PC-3 (cell line): Measurements from ENCODE around the gene RPS13.

Source experiments
- EZH2 ChIP-seq: fragments of 300-600 bp; sonication (generic); IDR thresholded peaks from one replicate; pipeline ENCODE4 v1.6.1; 2017; ENCODE audit warnings: antibody characterized with exemption, mild to moderate bottlenecking, low read length; ENCODE audit not compliant: unreplicated experiment
- EZH2phosphoT487 ChIP-seq: fragments of 300-600 bp; sonication (generic); IDR thresholded peaks from 2 replicates; pipeline ENCODE4 v1.6.1; 2018; ENCODE audit warnings: mild to moderate bottlenecking, antibody characterized with exemption, low read length, borderline replicate concordance
- TF ChIP-seq, protein P1 (sequence below): fragments of 300-600 bp; sonication (generic); conservative IDR thresholded peaks from 2 replicates; pipeline ENCODE4 v1.5.1; 2017; ENCODE audit warnings: antibody characterized with exemption, low read depth, mild to moderate bottlenecking, low read length

DNA sequence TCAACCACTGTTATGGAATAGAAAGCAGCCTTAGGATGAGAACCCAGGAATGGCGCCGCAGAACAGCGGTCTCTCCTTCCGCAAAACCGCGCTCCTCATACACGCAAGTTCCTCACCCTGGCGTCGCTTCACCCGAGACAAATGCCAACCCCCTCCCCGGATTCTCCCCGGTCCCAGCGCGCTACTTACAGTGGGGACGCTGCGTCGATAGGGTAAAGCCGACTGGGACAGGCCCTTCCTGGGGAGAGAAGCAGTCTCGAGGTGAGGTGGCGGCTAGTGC is 287 bp downstream of the RPS13 start:
- TF ChIP-seq, protein P1, sequence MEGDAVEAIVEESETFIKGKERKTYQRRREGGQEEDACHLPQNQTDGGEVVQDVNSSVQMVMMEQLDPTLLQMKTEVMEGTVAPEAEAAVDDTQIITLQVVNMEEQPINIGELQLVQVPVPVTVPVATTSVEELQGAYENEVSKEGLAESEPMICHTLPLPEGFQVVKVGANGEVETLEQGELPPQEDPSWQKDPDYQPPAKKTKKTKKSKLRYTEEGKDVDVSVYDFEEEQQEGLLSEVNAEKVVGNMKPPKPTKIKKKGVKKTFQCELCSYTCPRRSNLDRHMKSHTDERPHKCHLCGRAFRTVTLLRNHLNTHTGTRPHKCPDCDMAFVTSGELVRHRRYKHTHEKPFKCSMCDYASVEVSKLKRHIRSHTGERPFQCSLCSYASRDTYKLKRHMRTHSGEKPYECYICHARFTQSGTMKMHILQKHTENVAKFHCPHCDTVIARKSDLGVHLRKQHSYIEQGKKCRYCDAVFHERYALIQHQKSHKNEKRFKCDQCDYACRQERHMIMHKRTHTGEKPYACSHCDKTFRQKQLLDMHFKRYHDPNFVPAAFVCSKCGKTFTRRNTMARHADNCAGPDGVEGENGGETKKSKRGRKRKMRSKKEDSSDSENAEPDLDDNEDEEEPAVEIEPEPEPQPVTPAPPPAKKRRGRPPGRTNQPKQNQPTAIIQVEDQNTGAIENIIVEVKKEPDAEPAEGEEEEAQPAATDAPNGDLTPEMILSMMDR = no peak
- TF ChIP-seq EZH2 (no peak), EZH2phosphoT487 (no peak)
